WTC11 (cell line): Measurements from ENCODE around the gene ING5.

ENCODE experiments used
- CREB1 ChIP-seq: sonication (generic); formaldehyde crosslinking; IDR thresholded peaks from 2 replicates; pipeline ENCODE4 v1.8.0; 2023; ENCODE audit warnings: mild to moderate bottlenecking, missing genetic modification reagents
- ZNF121 ChIP-seq: sonication (generic); formaldehyde crosslinking; IDR thresholded peaks from 2 replicates; pipeline ENCODE4 v1.8.0; 2023; ENCODE audit warnings: missing genetic modification reagents
- TF ChIP-seq, protein P1 (sequence below): fragments of 250-450 bp; sonication (Bioruptor Pico); IDR thresholded peaks from 2 replicates; pipeline ENCODE4 v1.9.0; 2021; ENCODE audit warnings: mild to moderate bottlenecking
- TF ChIP-seq, protein P2 (sequence below): fragments of 200-600 bp; IDR thresholded peaks from 2 replicates; pipeline ENCODE4 v1.8.0; 2022; ENCODE audit warnings: antibody characterized with exemption
- TF ChIP-seq, protein P3 (sequence below): sonication (generic); formaldehyde crosslinking; IDR thresholded peaks from 2 replicates; pipeline ENCODE4 v1.8.0; 2022; ENCODE audit warnings: mild to moderate bottlenecking, missing genetic modification reagents

DNA sequence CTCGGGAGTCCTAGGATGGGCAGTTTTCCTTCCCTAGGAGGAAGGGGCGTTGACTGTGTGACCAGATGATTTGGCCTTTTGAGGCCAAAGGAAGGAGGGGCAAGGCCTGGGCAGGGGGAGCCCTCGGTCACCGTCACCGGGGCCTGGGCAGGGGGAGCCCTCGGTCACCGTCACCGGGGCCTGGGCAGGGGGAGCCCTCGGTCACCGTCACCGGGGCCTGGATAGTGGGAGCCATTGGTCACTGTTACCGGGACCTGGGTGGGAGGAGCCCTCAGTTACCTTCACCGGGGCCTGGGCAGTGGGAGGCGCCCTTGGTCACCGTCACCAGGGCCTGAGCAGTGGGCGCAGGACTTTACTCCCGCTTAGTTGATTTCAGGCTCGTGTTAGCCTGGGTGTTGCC lies 49.9 kb downstream of the ING5 start:
- TF ChIP-seq, protein P1, sequence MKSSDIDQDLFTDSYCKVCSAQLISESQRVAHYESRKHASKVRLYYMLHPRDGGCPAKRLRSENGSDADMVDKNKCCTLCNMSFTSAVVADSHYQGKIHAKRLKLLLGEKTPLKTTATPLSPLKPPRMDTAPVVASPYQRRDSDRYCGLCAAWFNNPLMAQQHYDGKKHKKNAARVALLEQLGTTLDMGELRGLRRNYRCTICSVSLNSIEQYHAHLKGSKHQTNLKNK, result no peak
- TF ChIP-seq, protein P2, sequence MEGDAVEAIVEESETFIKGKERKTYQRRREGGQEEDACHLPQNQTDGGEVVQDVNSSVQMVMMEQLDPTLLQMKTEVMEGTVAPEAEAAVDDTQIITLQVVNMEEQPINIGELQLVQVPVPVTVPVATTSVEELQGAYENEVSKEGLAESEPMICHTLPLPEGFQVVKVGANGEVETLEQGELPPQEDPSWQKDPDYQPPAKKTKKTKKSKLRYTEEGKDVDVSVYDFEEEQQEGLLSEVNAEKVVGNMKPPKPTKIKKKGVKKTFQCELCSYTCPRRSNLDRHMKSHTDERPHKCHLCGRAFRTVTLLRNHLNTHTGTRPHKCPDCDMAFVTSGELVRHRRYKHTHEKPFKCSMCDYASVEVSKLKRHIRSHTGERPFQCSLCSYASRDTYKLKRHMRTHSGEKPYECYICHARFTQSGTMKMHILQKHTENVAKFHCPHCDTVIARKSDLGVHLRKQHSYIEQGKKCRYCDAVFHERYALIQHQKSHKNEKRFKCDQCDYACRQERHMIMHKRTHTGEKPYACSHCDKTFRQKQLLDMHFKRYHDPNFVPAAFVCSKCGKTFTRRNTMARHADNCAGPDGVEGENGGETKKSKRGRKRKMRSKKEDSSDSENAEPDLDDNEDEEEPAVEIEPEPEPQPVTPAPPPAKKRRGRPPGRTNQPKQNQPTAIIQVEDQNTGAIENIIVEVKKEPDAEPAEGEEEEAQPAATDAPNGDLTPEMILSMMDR, result no peak
- TF ChIP-seq CREB1, result no peak
- TF ChIP-seq, protein P3, sequence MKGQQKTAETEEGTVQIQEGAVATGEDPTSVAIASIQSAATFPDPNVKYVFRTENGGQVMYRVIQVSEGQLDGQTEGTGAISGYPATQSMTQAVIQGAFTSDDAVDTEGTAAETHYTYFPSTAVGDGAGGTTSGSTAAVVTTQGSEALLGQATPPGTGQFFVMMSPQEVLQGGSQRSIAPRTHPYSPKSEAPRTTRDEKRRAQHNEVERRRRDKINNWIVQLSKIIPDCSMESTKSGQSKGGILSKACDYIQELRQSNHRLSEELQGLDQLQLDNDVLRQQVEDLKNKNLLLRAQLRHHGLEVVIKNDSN (CRISPR knock-in tag), result no peak
- TF ChIP-seq ZNF121 (CRISPR knock-in tag), result no peak
